GM20431 (cell line): ENCODE data around the gene PSMD9.
"Not testable (repeated sequence)": the region's sequence is repeated elsewhere in the genome, so short reads cannot be mapped to it uniquely, and the experiment has no call there.

Experiments used
- in situ Hi-C: fragments of 300-500 bp; cut with MseI, MboI; formaldehyde crosslinking; loops from one replicate; pipeline ENCODE4 v1.15.0; 2020; ENCODE audit warnings: low sequenced_read_pairs; ENCODE audit not compliant: unreplicated experiment

PSMD9 gene

GRCh38 chr12:121888478-121889273, at the start of gene PSMD9:
Gene PSMD9, plus strand, starts transcription at chr12:121888790. Its CDS starts 67 bp downstream, at chr12:121888857.
- in situ Hi-C loops = no loop called here

GRCh38 chr12:121839106-121839992, 49.2 kb upstream of the PSMD9 start:
- in situ Hi-C loops = no loop called here

- in situ Hi-C loops = no loop called here
Measured at GRCh38 chr12:121839993-121840761, 48.4 kb upstream of the PSMD9 start.

GRCh38 chr12:121843236-121843982, 45.2 kb upstream of the PSMD9 start:
- in situ Hi-C loops = no loop called here

DNA sequence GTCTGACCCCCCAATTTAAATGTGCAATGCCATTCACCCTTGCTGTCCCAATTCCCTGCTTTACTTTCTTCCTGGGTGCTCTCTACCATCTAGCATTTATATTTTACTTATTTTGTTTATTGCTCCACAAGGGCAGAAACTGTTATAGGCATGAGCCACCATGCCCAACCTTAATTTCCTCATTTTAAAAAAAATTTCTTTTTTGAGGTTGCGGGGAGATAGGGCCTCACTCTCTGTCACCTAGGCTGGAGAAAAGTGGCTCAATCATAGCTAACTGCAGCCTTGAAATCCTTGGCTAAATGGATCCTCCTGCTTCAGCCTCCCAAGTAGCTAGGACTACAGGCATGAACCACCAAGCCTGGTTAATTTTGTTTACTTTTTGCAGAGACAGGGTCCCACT, 42.9 kb upstream of the PSMD9 start:
- in situ Hi-C loops = no loop called here

DNA sequence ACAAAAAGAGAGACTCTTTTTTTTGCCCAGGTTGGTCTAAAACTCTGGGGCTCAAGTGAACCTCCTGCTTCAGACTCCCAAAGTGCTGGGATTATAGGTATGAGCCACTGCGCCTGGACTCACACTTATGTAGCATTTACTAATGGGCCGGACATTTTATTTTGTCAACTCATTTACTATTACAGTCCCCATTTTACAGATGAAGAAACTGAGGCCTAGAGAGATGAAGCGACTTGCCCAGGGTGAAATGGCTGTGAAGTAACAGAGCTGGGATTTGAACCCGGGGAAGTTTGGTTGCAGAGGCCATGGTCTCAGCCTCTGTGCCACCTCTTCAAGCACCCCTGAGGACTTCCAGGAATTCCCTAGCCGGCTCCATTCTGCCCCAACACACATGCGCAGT, 39.4 kb upstream of the PSMD9 start:
- in situ Hi-C loops = no loop called here

GRCh38 chr12:121849665-121850064, 38.9 kb upstream of the PSMD9 start:
- in situ Hi-C loops = no loop called here

DNA sequence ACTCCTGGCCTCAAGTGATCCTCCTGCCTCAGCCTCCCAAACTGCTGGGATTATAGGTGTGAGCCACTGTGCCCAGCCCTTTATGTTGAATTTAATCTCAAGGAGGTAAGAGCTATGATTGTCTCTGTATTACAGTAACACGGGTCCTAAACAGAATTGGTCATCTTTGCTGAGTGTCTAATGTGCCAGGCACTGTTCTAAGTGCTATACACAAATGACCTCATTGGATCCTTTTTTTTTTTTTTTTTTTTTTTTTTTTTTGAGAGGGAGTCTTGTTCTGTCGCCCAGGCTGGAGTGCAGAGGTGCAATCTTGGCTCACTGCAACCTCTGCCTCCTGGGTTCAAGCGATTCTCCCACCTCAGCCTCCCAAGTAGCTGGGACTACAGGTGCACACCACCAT, 36.2 kb upstream of the PSMD9 start:
- in situ Hi-C loops = not testable (repeated sequence)

DNA sequence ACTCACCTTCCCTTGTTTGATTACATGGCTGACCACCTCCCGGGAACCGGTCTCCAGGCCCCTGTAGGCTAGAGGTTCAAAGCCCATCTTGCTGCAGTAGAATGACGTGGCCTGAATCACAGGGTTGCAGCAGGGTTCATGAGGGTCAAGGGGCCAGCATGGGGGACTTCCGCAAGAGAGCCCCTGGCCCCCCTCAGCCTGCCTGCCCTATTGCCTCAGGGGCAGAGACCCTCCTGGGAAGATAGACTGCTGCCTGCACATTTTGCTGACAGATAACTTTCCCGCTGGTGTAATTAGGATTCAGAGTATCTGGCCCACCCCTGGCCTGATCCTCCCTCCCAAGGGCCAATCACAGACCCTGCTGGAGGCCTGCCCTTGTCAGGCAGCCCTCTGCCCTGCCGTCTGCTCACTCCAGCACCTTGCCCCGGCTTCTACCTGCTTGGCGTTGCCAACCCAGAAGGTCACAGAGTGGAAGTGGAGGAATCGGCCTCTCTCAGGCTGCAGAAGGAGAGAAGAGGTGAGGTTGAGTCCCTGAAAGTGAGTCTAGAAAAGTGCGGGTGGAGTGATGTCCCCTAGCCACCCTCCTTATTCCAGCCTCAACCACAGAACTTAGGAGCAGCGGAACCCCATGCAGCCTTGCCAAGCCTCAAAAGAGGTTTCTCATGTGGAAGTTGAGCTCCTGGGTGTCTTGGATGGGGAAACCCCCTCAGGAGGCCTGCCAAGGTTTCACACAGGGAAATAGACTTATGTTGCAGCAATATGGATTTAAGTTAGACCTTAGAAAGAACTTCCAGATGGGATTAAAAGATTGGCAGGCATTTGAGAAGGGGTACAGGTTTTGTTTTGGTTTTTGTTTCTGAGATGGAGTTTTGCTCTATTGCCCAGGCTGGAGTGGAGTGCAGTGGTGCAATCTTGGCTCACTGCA, 31.0 kb upstream of the PSMD9 start:
- in situ Hi-C loops = no loop called here

DNA sequence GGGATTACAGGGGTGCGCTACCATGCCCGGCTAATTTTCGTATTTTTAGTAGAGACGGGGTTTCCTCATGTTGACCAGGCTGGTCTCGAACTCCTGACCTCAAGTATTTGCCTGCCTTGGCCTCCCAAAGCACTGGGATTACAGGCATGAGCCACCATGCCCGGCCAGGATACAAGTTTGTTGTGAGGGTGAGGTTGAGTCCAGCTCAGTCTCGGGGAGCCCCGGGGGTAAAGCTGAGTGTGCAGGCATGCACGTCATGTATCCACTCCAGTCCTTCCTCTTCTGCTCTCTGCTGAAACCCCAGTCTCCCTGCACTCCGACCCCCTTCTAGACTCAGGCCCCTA, 30.3 kb upstream of the PSMD9 start:
- in situ Hi-C loops = no loop called here

- in situ Hi-C loops = no loop called here
Measured at GRCh38 chr12:121858662-121859572, 29.7 kb upstream of the PSMD9 start, which contains the start of gene HPD. Gene HPD, minus strand, starts transcription at chr12:121858859. Its CDS starts 36 bp downstream, at chr12:121858823.

DNA sequence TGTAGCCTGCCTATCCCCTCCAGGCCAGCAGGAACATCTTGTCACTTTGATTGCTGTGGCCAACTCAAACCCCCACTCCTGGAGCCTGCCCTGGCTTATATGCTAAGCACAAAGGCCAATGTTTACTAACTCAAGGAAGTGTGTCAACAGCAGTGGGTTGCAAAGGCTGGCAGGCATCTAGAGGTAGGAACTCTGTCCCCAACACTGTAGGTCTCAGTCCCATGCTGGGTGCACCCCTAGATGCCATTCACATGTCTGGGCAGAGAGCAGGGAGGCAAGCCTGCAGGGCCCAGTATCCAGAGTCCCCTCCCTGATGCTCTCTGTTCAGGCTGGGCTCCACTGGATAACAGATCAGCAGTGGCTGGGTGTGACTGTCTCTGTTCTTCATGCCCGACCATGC, 28.3 kb upstream of the PSMD9 start:
- in situ Hi-C loops = no loop called here

DNA sequence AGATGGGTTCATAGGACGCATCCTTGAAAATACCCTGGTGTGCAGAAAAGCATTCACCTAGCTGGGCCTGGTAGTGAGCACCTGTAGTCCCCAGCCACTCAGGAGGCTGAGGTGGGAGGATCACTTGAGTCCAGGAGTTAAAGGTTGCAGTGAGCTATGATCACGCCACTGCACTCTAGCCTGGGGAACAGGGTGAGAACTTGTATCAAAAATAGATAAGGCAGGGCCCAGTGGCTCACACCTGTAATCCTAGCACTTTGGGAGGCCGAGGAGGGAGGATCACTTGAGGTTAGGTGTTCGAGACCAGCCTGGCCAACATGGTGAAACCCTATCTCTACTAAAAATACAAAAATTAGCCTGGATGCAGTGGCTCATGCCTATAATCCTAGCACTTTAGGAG, 27.9 kb upstream of the PSMD9 start:
- in situ Hi-C loops = not testable (repeated sequence)

DNA sequence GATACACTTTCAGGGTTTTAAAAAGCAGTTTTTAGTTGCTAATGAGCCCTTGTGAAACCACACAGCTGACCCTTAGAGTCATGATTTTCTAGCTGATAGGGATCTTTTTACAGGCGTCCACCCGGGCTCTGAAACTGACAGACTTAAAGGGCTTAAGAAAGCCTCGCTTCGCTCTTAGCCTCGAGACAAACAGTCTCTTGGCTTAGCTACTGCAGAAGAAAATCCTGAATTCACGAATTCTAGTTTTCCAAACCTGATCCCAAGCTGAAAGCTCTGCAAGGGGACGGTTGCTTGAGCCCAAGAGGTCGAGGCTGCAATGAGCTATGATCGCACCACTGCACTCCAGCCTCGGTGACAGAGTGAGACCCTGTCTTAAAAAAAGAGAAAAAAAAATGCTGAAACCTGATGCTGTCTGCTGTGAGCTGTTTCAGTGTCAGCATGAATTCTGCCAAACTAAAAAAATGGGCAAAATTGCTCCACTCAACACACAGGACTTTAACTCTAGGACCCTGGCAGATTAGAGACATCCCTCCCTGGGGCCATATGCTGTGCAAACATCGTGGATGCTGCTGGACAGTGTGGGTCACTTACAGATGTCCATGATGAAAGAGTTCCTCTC, 26.8 kb upstream of the PSMD9 start:
- in situ Hi-C loops = no loop called here

- in situ Hi-C loops = no loop called here
Measured at GRCh38 chr12:121866331-121866730, 22.3 kb upstream of the PSMD9 start.

- in situ Hi-C loops = not testable (repeated sequence)
Measured at GRCh38 chr12:121869229-121869628, 19.4 kb upstream of the PSMD9 start.

- in situ Hi-C loops = no loop called here
Measured at GRCh38 chr12:121871467-121871866, 17.1 kb upstream of the PSMD9 start.
